ENCODE results near the gene GIMAP5. TPM values are rescaled to one million over a fixed set of nuclear protein-coding genes. Genes with fewer than 3 reads are reported as not detected.

Gene GIMAP5
- total RNA-seq, 1 experiment from 2014 or later: not detected

- H4K5ac ChIP-seq (ENCODE audit: insufficient read length, low read depth, low read length): no peak overlapping the region
- H3K23ac ChIP-seq (ENCODE audit: insufficient read length, low read depth, low read length): no peak overlapping the region
- no peak overlapping the region for H2AFZ ChIP-seq (ENCODE audit: low read length)
- DNase-seq: no peak
- no peak overlapping the region for H3K9ac ChIP-seq (ENCODE audit: extremely low read depth, insufficient read length, low read length)
- no peak overlapping the region for H3K4me3 Mint-ChIP-seq
- no peak overlapping the region for H3K14ac ChIP-seq (ENCODE audit: insufficient read depth, low read length)
- H4K20me1 ChIP-seq (ENCODE audit: control insufficient read depth, insufficient read depth, insufficient read length): no peaks in the 10 kb centered on the region
- H3K4me1 ChIP-seq (ENCODE audit: insufficient read depth, low read length): no peaks in the 10 kb centered on the region
- H3K4ac ChIP-seq (ENCODE audit: low read depth, low read length): no peak overlapping the region
- peaks cover 73% of the 10 kb centered on the region for H3K27me3 ChIP-seq (ENCODE audit: insufficient read depth, low read length)
- peaks cover 15 to 37% of the 10 kb centered on the region in 2 experiments for H3K9me3 Mint-ChIP-seq
- no peak for TF ChIP-seq CTCF (conservative IDR thresholded peaks at IDR 0.05)
- H3T11ph ChIP-seq (ENCODE audit: low read length): no peak overlapping the region
- H4K91ac ChIP-seq (ENCODE audit: insufficient read length, low read depth, low read length): no peak overlapping the region
- H4K8ac ChIP-seq (replicated peaks; ENCODE audit: insufficient read length, low read depth, low read length): no peak overlapping the region
- peaks cover 7% of the 10 kb centered on the region for H3K9me3 ChIP-seq (ENCODE audit: control insufficient read depth, low read depth, low read length)
- H3K4me2 ChIP-seq (ENCODE audit: insufficient read depth, insufficient read length, low read length): no peak overlapping the region
- H3K27ac ChIP-seq (ENCODE audit: insufficient read length, low read depth, low read length): no peak overlapping the region
- H2BK5ac ChIP-seq (ENCODE audit: insufficient read length, low read length): no peak overlapping the region
- no peak overlapping the region for H2BK120ac ChIP-seq (ENCODE audit: low read depth, low read length, poor library complexity, severe bottlenecking)
- peaks cover 100% of the 10 kb centered on the region for H3K27me3 Mint-ChIP-seq (ENCODE audit: low read depth)
- peaks cover 5 to 7% of the 10 kb centered on the region in 2 experiments; a peak in 3 of 4 replicates for H3K4me1 Mint-ChIP-seq
- no peaks in the 10 kb centered on the region for H3K79me1 ChIP-seq (ENCODE audit: insufficient read depth, low read depth, low read length, poor library complexity, severe bottlenecking)
- no peak overlapping the region for H2BK15ac ChIP-seq (ENCODE audit: low read depth, low read length)
- no peak overlapping the region for H3K27ac Mint-ChIP-seq
- H3K18ac ChIP-seq (ENCODE audit: insufficient read length, low read depth, low read length): no peak overlapping the region
- no peak overlapping the region for H2BK12ac ChIP-seq (ENCODE audit: insufficient read length, low read depth, low read length)
- WGBS (ENCODE audit: extremely low coverage, insufficient read length, low lambda C conversion rate): no CpG with 5 or more reads among the region's 5 CpGs
- H3K36me3 Mint-ChIP-seq (ENCODE audit: insufficient read depth in 1 of 3, low read depth in 3 of 3): no peaks in the 10 kb centered on the region
- H2AK5ac ChIP-seq (ENCODE audit: insufficient read length, low read length): no peak overlapping the region
- H3K56ac ChIP-seq (ENCODE audit: insufficient read length, low read depth, low read length): no peak overlapping the region
- H3K79me2 ChIP-seq (ENCODE audit: insufficient read depth, low read length): no peaks in the 10 kb centered on the region
- no peak overlapping the region for H2BK20ac ChIP-seq (ENCODE audit: low read depth, low read length, poor library complexity, severe bottlenecking)
- H3K23me2 ChIP-seq (ENCODE audit: insufficient read length, low read depth, low read length, poor library complexity, severe bottlenecking): no peaks in the 10 kb centered on the region
These were observed 3.6 kb upstream of the GIMAP5 start for GRCh38 chr7:150733482-150734095.
